HG03064 (cell line): ENCODE measurements around the gene PTTG1IP2.

Experiments used
- ATAC-seq: cut with Tn5 transposase; IDR thresholded peaks from one replicate; pipeline ENCODE4 v1.9.1; 2021; ENCODE audit warnings: low read depth; ENCODE audit not compliant: unreplicated experiment

PTTG1IP2 gene

GRCh38 chr7:90474284-90475210, 5.1 kb downstream of the PTTG1IP2 start:
- no peak for ATAC-seq

- ATAC-seq, result no peak
These were observed 13.8 kb downstream of the PTTG1IP2 start for GRCh38 chr7:90483251-90483650.

- no peak for ATAC-seq
These were observed 15.3 kb downstream of the PTTG1IP2 start for GRCh38 chr7:90484706-90485105.

- no peak for ATAC-seq
These were observed 16.4 kb downstream of the PTTG1IP2 start for GRCh38 chr7:90485734-90486316.

GRCh38 chr7:90487808-90488207, 18.4 kb downstream of the PTTG1IP2 start:
- ATAC-seq, result no peak

GRCh38 chr7:90488220-90488619, 18.8 kb downstream of the PTTG1IP2 start:
- ATAC-seq, result no peak

GRCh38 chr7:90492250-90492649, 22.8 kb downstream of the PTTG1IP2 start:
- ATAC-seq, result no peak

- no peak for ATAC-seq
These were observed 25.8 kb downstream of the PTTG1IP2 start for GRCh38 chr7:90495241-90495640.

GRCh38 chr7:90502539-90502938, 33.1 kb downstream of the PTTG1IP2 start:
- ATAC-seq, result no peak

GRCh38 chr7:90503367-90503766, 33.9 kb downstream of the PTTG1IP2 start:
- ATAC-seq, result no peak

GRCh38 chr7:90507692-90508091, 38.3 kb downstream of the PTTG1IP2 start:
- no peak for ATAC-seq

GRCh38 chr7:90511776-90512175, 42.3 kb downstream of the PTTG1IP2 start:
- no peak for ATAC-seq

GRCh38 chr7:90512821-90513254, 43.4 kb downstream of the PTTG1IP2 start:
- ATAC-seq, result no peak

GRCh38 chr7:90516257-90516656, 46.8 kb downstream of the PTTG1IP2 start:
- no peak for ATAC-seq

- ATAC-seq, result no peak
These were observed 49.2 kb downstream of the PTTG1IP2 start for GRCh38 chr7:90518630-90519029.

GRCh38 chr7:90520484-90520883, 51.0 kb downstream of the PTTG1IP2 start:
- no peak for ATAC-seq

- ATAC-seq, result no peak
These were observed 60.8 kb downstream of the PTTG1IP2 start for GRCh38 chr7:90530263-90530662.

- ATAC-seq, result no peak
These were observed 62.9 kb downstream of the PTTG1IP2 start for GRCh38 chr7:90532231-90532929.

GRCh38 chr7:90536449-90536848, 67.0 kb downstream of the PTTG1IP2 start:
- ATAC-seq, result no peak

- ATAC-seq, result no peak
These were observed 69.0 kb downstream of the PTTG1IP2 start for GRCh38 chr7:90538405-90538804.

GRCh38 chr7:90540406-90540805, 71.0 kb downstream of the PTTG1IP2 start:
- ATAC-seq, result no peak
